GM15510 (cell line): ENCODE results near the gene TRMT44.

Experiments used
- POLR2A ChIP-seq: IDR thresholded peaks from 3 replicates; pipeline ENCODE4 v1.6.1; 2011; ENCODE audit warnings: borderline replicate concordance; ENCODE audit not compliant: insufficient read length; ENCODE audit errors: extremely low read depth

Gene TRMT44

GRCh38 chr4:8470451-8471024 lies 30.0 kb downstream of the TRMT44 start:
- no peak for TF ChIP-seq POLR2A

DNA sequence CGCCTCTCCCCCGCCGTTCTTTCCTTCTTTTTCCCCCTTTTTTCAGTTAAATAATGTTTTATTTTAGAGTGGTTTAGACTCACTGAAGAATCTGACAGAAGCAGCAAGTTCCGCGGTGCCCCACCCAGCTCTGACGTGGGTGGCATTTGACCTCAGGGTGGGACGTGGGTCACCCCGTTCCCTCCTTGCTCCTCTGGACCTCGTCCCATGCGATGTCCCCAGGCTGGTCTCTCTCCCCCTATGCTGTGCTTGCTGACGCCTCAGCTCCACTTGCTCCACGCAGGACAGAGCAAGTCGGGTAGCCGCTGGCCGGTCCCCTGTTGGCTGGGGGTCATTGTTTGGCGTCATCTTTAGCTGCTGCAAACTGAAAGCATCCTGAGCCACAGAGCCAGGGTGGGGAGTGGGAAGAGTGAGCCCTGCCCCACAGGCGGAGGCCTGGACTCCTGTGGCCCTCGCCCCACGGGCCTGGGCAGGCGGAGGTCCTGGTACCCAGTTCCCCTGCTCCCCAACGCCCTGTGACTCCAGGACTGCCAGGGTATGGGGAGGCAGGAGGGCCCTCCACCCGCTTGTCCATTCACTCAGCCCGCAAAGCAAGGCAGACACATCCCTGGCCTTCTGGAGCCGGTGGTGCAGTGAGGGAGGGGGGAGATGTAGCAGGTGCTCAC lies 30.8 kb downstream of the TRMT44 start:
- TF ChIP-seq POLR2A = no peak

DNA sequence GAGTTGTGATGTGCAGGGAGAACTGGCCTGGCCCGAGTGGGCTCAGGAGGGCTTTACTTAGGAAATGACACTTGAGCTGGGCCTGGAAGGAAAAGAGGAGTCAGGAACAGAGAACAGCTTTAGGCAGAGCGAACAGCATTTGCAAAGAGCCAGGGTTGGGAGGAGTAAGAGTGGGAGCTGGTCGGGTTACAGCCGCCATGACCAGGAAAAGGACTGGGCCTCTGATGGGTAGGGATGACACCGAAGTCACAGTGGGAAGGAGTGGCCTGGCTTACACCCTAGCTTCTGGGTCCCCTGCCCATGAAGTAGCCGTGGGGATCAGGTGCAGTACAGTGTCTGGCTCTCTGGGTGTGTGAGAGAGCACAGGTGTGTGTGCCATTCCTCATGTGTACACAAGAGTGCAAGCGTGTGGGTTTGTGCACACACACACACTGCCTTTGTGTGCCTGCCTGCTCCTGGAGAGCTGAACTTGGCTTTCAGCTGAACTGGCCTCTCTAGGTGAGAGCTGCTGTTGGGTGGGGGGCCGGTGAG lies 31.6 kb downstream of the TRMT44 start:
- no peak for TF ChIP-seq POLR2A

- no peak for TF ChIP-seq POLR2A
These were observed 32.2 kb downstream of the TRMT44 start for GRCh38 chr4:8472689-8473197.

- TF ChIP-seq POLR2A = no peak
These were observed 32.8 kb downstream of the TRMT44 start for GRCh38 chr4:8473198-8473919.

DNA sequence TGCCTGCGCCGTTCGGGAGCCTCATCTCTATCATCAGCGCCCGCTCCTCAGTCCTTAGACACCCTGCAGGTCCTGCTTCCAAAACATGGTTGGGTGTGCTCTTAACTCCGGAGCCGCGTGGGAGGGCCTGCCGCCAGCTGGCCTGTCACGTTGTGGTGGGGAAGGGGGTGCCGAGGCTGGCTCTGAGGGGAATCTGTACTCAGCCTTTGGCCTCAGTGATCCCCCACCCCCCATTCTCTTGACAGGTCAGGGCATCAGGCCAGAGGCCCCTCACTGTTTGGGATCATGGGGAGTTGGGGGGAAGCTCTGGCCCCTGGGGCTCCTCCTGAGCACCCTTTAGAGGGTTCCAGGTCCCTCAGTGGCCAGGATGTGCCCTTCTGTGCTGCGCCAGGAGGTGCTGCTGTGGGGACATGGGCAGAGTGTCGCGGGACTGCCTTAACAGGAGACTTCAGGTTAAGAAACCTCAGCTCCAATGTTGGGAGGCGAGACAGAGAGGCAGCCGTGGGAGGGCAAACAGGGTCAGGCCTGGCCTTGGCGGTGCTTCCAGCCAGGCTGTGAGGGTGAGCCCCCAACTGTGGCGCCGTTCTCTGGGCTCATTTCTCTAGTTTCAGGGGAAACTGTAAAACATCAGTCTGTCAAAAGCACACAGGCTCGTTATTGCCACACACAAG lies 33.5 kb downstream of the TRMT44 start:
- TF ChIP-seq POLR2A = no peak

DNA sequence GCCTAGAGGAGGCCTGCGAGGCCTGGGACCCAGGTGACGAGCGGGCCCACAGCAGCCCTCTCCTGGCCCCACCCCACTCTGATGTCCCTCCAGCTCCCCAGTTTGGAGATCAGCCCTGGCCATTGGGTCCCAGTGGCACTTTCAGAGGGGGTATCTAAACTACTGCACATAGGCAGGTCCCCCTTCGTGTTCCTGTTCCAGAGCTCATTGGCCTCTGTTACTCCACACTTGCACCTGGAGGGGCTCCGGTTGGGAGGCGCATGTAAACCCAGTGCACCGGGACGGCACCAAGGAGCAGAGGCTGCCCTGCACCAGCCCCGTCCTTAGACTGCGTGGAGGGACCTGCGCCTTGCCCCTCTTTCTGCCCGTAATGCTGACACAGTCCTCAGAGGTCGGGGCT lies 34.3 kb downstream of the TRMT44 start:
- no peak for TF ChIP-seq POLR2A

DNA sequence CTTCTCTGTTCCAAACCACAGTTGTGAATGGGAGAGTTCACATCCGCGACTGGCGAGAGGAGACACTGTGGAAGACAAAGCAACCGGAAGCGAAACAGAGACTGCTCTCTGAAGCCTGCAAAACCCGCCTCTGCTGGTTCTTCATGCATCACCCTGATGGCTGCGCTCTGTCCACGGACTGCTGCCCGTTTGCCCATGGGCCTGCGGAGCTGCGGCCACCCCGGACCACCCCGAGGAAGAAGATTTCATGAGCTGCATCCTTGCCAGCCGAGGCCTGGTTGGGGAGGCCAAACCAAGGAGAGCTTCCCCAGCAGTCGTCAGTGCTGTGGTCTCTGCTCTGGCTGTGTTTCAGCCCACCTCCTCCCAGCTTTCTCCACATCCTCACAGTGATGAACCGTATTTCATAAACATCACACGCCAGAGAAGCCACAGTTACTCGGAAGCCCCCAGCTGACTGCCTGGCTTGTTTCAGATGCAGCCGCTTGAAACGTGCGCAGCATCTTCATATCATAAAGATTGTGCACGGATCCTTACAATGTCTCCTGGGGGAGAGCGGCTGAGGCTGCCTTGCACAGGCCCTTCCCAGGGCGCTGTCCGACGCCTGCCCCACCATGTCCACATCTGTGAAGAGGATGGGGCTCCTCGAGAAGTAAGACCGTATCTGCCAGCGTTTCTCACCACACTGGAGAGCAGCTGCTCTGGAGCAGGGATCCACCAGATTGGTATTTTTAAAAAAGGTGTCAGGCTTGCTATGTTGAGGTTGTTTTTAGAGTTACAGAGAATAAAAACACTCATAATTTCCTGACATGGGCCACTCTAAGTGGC lies 35.4 kb downstream of the TRMT44 start:
- no peak for TF ChIP-seq POLR2A

GRCh38 chr4:8477095-8477635 lies 36.6 kb downstream of the TRMT44 start:
- TF ChIP-seq POLR2A = no peak

GRCh38 chr4:8477676-8478075 lies 37.1 kb downstream of the TRMT44 start:
- no peak for TF ChIP-seq POLR2A

- no peak for TF ChIP-seq POLR2A
These were observed 37.8 kb downstream of the TRMT44 start for GRCh38 chr4:8478371-8478770.

DNA sequence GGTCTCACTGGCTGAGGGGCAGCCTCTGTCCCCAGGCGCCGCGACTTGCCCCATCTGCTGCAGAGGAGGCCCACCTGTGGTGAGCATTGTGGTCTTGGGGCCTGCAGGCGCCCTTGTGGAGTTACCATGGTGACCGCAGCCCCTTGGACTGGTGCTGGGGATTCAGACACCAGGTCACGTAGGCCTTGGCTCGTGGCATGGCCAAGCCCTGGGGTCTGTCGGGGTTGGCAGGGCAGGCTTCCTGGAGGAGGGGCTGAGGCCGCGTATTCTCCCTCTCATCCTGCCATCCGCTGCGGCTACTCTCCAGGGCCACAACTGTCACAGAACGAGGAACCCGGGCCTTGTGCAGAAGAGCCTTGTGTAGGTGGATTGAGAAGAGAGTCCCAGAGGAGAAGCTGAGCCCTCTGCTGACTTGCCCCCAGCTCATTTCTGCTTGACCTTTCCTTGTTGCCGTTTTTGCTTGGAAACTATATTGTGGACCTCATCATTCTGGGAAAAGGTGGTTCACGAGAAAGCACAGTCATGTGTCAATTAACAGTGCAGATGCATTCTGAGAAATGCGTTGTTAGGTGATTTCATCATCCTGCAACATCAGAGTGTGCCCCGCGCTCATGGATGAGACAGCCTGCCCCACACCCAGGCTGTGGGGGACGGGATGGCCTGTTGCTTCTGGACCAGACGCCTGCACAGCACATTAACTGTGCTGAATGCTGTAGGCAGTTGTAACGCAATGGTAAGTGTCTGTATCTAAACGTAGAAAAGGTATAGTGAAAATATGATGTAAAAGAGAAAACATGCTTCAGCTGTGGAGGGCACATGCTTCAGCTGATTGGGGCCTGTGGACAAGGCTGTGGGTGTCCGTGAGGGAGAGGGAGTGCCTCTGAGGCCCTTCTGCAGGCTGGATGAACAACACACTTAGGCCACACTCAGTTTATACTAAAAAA lies 38.5 kb downstream of the TRMT44 start:
- no peak for TF ChIP-seq POLR2A

- no peak for TF ChIP-seq POLR2A
These were observed 39.6 kb downstream of the TRMT44 start for GRCh38 chr4:8480221-8480620.
